Epithelial cell of esophagus (primary cell): Measurements from ENCODE around the gene ARHGAP42.

ENCODE experiments used
- DNase-seq: peaks from one replicate; pipeline ENCODE4 v3.0.0; 2010; ENCODE audit warnings: low read depth
- H3K4me3 ChIP-seq: 2 replicates; pipeline ENCODE4 v1.5.1; 2011; ENCODE audit warnings: mild to moderate bottlenecking, low read length, control low read depth
- CTCF ChIP-seq: IDR thresholded peaks from 2 replicates; pipeline ENCODE4 v1.5.1; 2011; ENCODE audit warnings: low read depth, mild to moderate bottlenecking, low read length, control low read depth, inconsistent platforms; ENCODE audit not compliant: insufficient read depth; ENCODE audit errors: missing control alignments

ARHGAP42 gene

GRCh38 chr11:100815787-100816330 is 128.8 kb downstream of the ARHGAP42 start:
- no peak for DNase-seq
- TF ChIP-seq CTCF, result no peak
- no peak overlapping the region for H3K4me3 ChIP-seq

GRCh38 chr11:100816823-100817222 is 129.7 kb downstream of the ARHGAP42 start:
- peak; percentile 63 for DNase-seq
- TF ChIP-seq CTCF, result no peak
- H3K4me3 ChIP-seq, result no peak overlapping the region

- no peak for DNase-seq
- no peak overlapping the region for H3K4me3 ChIP-seq
- TF ChIP-seq CTCF, result peak; percentile 6
Observed at GRCh38 chr11:100817620-100818019, 130.5 kb downstream of the ARHGAP42 start.

GRCh38 chr11:100820621-100821020 is 133.5 kb downstream of the ARHGAP42 start:
- no peak for DNase-seq
- H3K4me3 ChIP-seq, result no peak overlapping the region
- TF ChIP-seq CTCF, result no peak

GRCh38 chr11:100821198-100821597 is 134.1 kb downstream of the ARHGAP42 start:
- no peak overlapping the region for H3K4me3 ChIP-seq
- TF ChIP-seq CTCF, result no peak

GRCh38 chr11:100823360-100823759 is 136.3 kb downstream of the ARHGAP42 start:
- TF ChIP-seq CTCF, result no peak
- H3K4me3 ChIP-seq, result no peak overlapping the region
- no peak for DNase-seq

More at GRCh38 chr11:100821198-100821597, 134.1 kb downstream of the ARHGAP42 start:
- DNase-seq, result no peak
